Mammary epithelial cell (primary cell): Measurements from ENCODE around the gene CFAP210.

ENCODE experiments used
- CTCF ChIP-seq, 2 donors: IDR thresholded peaks in 1 of 2; conservative IDR thresholded peaks in 1 of 2; 2 replicates each; pipeline ENCODE4 v1.5.1; 2011 to 2012; ENCODE audit warnings: inconsistent platforms in 2 of 2, low read length in 2 of 2, mild to moderate bottlenecking in 2 of 2, control low read depth in 1 of 2, low read depth in 1 of 2; ENCODE audit not compliant: insufficient read depth in 1 of 2; ENCODE audit errors: extremely low read depth in 1 of 2
- EZH2 ChIP-seq: IDR thresholded peaks from 2 replicates; pipeline ENCODE4 v1.6.1; 2012; ENCODE audit warnings: low read length, inconsistent platforms, borderline replicate concordance

GRCh38 chr2:169620509-169620908 lies 73.7 kb downstream of the CFAP210 start:
- TF ChIP-seq CTCF (conservative IDR thresholded peaks at IDR 0.05 in 1 of 2, IDR thresholded peaks at IDR 0.05 in 1 of 2; ENCODE audit: extremely low read depth in 1 of 2, insufficient read depth in 1 of 2, low read depth in 1 of 2, low read length in 2 of 2) (no peak), EZH2 (no peak)
